HepG2 (cell line): ENCODE data around the gene NOS1AP. TPM values are rescaled to one million over a fixed set of nuclear protein-coding genes. Genes with fewer than 3 reads are reported as not detected.

Experiments used
- ATAC-seq: fragments of 200-7000 bp; cut with Tn5 transposase; 3 replicates; pipeline ENCODE4 v1.9.1; 2020; ENCODE audit warnings: mild to moderate bottlenecking, moderate library complexity
- BruUV-seq: library from RNA; stranded (reverse); fragments of 400-500 nt; replicated peaks from 2 replicates; lab custom pipeline; 2021; lab: Mats Ljungman, UMichigan
- CTCF ChIA-PET: fragments of 300-600 bp; formaldehyde crosslinking; extraction: SDS; loops from one replicate; lab custom pipeline; 2021; ENCODE audit warnings: low total read pairs, inconsistent platforms, low intra/inter-chr PET ratio; lab: Yijun Ruan, JAX
- POLR2A ChIA-PET: fragments of 350-600 bp; sonication (Branson Sonifier 250); formaldehyde crosslinking; loops from one replicate; lab custom pipeline; 2020; ENCODE audit warnings: antibody characterized with exemption, inconsistent platforms; lab: Yijun Ruan, JAX
- DNase-seq: peaks from one replicate; pipeline ENCODE4 v3.0.0-alpha.2; 2015; ENCODE audit warnings: low spot score
- FAIRE-seq: peaks from 3 replicates; lab custom pipeline; 2011; peaks lifted over from hg19 to GRCh38; lab: Jason Lieb, UNC
- H2AFZ ChIP-seq: one replicate; pipeline ENCODE4 v1.6.1; 2011; ENCODE audit warnings: low read length, inconsistent platforms
- H3K27ac ChIP-seq: fragments of 300-600 bp; 3 replicates; pipeline ENCODE4 v1.8.0; 2011; ENCODE audit warnings: mixed run types, mild to moderate bottlenecking, mixed read lengths, low read length, inconsistent platforms; ENCODE audit not compliant: insufficient read depth; ENCODE audit errors: extremely low read length
- H3K27me3 ChIP-seq, 2 experiments: fragments of 200-600 bp in 1 of 2; 2 replicates in 1 of 2; 3 replicates in 1 of 2; pipeline versions ENCODE4 v1.6.0 to v1.8.0; 2011; ENCODE audit warnings: low read length in 2 of 2, mild to moderate bottlenecking in 2 of 2, moderate library complexity in 2 of 2, inconsistent platforms in 1 of 2; ENCODE audit not compliant: insufficient read depth in 2 of 2, control insufficient read depth in 1 of 2
- H3K36me3 ChIP-seq, 2 experiments: fragments of 200-600 bp in 1 of 2; replicated peaks in 1 of 2; 2 replicates in 1 of 2; 3 replicates in 1 of 2; pipeline versions ENCODE4 v1.5.1 to v1.8.0; 2011; ENCODE audit warnings: low read length in 2 of 2, inconsistent platforms in 1 of 2; ENCODE audit not compliant: insufficient read depth in 2 of 2, control insufficient read depth in 1 of 2
- H3K4me1 ChIP-seq: 2 replicates; pipeline ENCODE4 v1.5.1; 2012; ENCODE audit warnings: low read length, inconsistent platforms; ENCODE audit not compliant: insufficient read depth
- H3K4me2 ChIP-seq: 2 replicates; pipeline ENCODE4 v1.6.0; 2011; ENCODE audit warnings: low read depth, low read length, inconsistent platforms
- H3K4me3 ChIP-seq, 3 experiments: fragments of 200-600 bp in 1 of 3; sonication (generic), shearing (Covaris generic) in 1 of 3; replicated peaks in 1 of 3; 2 replicates each; pipeline ENCODE4 v1.5.1; 2011 to 2016; ENCODE audit warnings: low read length in 3 of 3, inconsistent platforms in 2 of 3, low read depth in 2 of 3, mild to moderate bottlenecking in 2 of 3, control low read depth in 1 of 3, mixed read lengths in 1 of 3; ENCODE audit not compliant: insufficient read depth in 1 of 3
- H3K79me2 ChIP-seq: one replicate; pipeline ENCODE4 v1.6.1; 2011; ENCODE audit warnings: low read length, inconsistent platforms; ENCODE audit not compliant: insufficient read depth
- H3K9ac ChIP-seq: 2 replicates; pipeline ENCODE4 v1.6.0; 2011; ENCODE audit warnings: mild to moderate bottlenecking, low read depth, low read length, inconsistent platforms; ENCODE audit not compliant: insufficient read depth
- H3K9me3 ChIP-seq: 2 replicates; pipeline ENCODE4 v1.5.1; 2012; ENCODE audit warnings: mild to moderate bottlenecking, low read length
- H4K20me1 ChIP-seq: 2 replicates; pipeline ENCODE4 v1.6.0; 2011; ENCODE audit warnings: inconsistent platforms, mild to moderate bottlenecking, low read length, moderate library complexity; ENCODE audit not compliant: insufficient read depth
- BRD4 ChIP-seq: sonication (generic); formaldehyde crosslinking; IDR thresholded peaks from 2 replicates; pipeline ENCODE4 v1.4.0; 2020; ENCODE audit warnings: missing genetic modification reagents
- CEBPG ChIP-seq: IDR thresholded peaks from 2 replicates; pipeline ENCODE4 v1.6.1; 2016
- CENPX ChIP-seq: sonication (generic); formaldehyde crosslinking; IDR thresholded peaks from 2 replicates; pipeline ENCODE4 v1.9.0; 2021; ENCODE audit warnings: mild to moderate bottlenecking, missing genetic modification reagents, moderate library complexity
- KLF6 ChIP-seq: IDR thresholded peaks from 2 replicates; pipeline ENCODE4 v1.8.0; 2016; ENCODE audit warnings: missing biosample characterization, missing genetic modification reagents
- MAZ ChIP-seq, 2 experiments: sonication (generic) in 1 of 2; formaldehyde crosslinking in 1 of 2; IDR thresholded peaks; 2 replicates each; pipeline versions ENCODE4 v1.5.0 to v1.6.1; 2012 to 2020; ENCODE audit warnings: low read depth in 2 of 2, mild to moderate bottlenecking in 2 of 2, borderline replicate concordance in 1 of 2, improper control_type of control experiment in 1 of 2, low read length in 1 of 2, missing genetic modification reagents in 1 of 2, moderate library complexity in 1 of 2
- PCBP2 ChIP-seq: fragments of 200-400 bp; formaldehyde crosslinking; optimal IDR thresholded peaks from 2 replicates; pipeline ENCODE3; 2018; ENCODE audit warnings: low read length, low read depth; ENCODE audit not compliant: poor library complexity, severe bottlenecking
- PHB2 ChIP-seq: fragments of 450-650 bp; IDR thresholded peaks from 2 replicates; pipeline ENCODE4 v1.6.1; 2018; ENCODE audit not compliant: partially characterized antibody
- PLRG1 ChIP-seq: fragments of 450-650 bp; conservative IDR thresholded peaks from 2 replicates; pipeline ENCODE4 v1.6.1; 2016
- RCOR2 ChIP-seq: IDR thresholded peaks from 2 replicates; pipeline ENCODE4 v1.6.1; 2016; ENCODE audit warnings: missing biosample characterization, missing genetic modification reagents
- SMARCC2 ChIP-seq: fragments of 450-650 bp; IDR thresholded peaks from 2 replicates; pipeline ENCODE4 v1.6.1; 2017; ENCODE audit warnings: antibody characterized with exemption, mild to moderate bottlenecking
- SRF ChIP-seq: IDR thresholded peaks from 2 replicates; pipeline ENCODE4 v1.6.1; 2011; ENCODE audit warnings: mild to moderate bottlenecking, low read depth, low read length, moderate library complexity
- ZBTB4 ChIP-seq: sonication (generic); formaldehyde crosslinking; IDR thresholded peaks from 2 replicates; pipeline ENCODE4 v1.4.0; 2020; ENCODE audit warnings: missing genetic modification reagents, mild to moderate bottlenecking, borderline replicate concordance
- ZNF331 ChIP-seq: sonication (generic); formaldehyde crosslinking; IDR thresholded peaks from 2 replicates; pipeline ENCODE4 v1.4.0; 2020; ENCODE audit warnings: missing genetic modification reagents
- ZNF451 ChIP-seq: sonication (generic); formaldehyde crosslinking; IDR thresholded peaks from 2 replicates; pipeline ENCODE4 v1.5.0; 2020; ENCODE audit warnings: mild to moderate bottlenecking, missing genetic modification reagents
- ZNF550 ChIP-seq: sonication (generic); formaldehyde crosslinking; IDR thresholded peaks from 2 replicates; pipeline ENCODE4 v1.4.0; 2020; ENCODE audit warnings: mild to moderate bottlenecking, missing genetic modification reagents, borderline replicate concordance
- ZNF670 ChIP-seq: sonication (generic); formaldehyde crosslinking; IDR thresholded peaks from 2 replicates; pipeline ENCODE4 v1.8.0; 2022; ENCODE audit warnings: mild to moderate bottlenecking, missing genetic modification reagents, borderline replicate concordance
- ZNF772 ChIP-seq: sonication (generic); formaldehyde crosslinking; IDR thresholded peaks from 2 replicates; pipeline ENCODE4 v1.5.0; 2020; ENCODE audit warnings: mild to moderate bottlenecking, missing genetic modification reagents
- WGBS: methylation state at CpG from one replicate; pipeline ENCODE4 v1.1.6; 2017; ENCODE audit warnings: low lambda C conversion rate; 5-methylcytosine and 5-hydroxymethylcytosine counted together
- in situ Hi-C: cut with HindIII; loops from 2 replicates; pipeline ENCODE4 v1.10.0; 2017; ENCODE audit warnings: low pct_unique_long_range_greater_than_20kb; ENCODE audit not compliant: extremely low pct_ligation_motif_present
- intact Hi-C: fragments of 100-400 bp; cut with micrococcal nuclease; formaldehyde crosslinking; loops from one replicate; pipeline ENCODE4 v1.10.0; 2022; ENCODE audit not compliant: unreplicated experiment
- polyA plus RNA-seq, 8 experiments: library from polyadenylated mRNA; depleted of rRNA in 3 of 8; stranded (reverse) in 7 of 8; unstranded in 1 of 8; fragments of >200 nt; fragmentation: Illumina TruSeq in 4 of 8; extraction: Trizol in 4 of 8; gene quantifications; 2 replicates each; pipeline versions ENCODE4 v1.2.1 to v1.2.3, GENCODE V29; 2011 to 2016; ENCODE audit warnings: low read depth in 4 of 8, missing spikeins in 1 of 8, mixed read lengths in 1 of 8; ENCODE audit not compliant: insufficient read depth in 1 of 8
- total RNA-seq, 5 experiments: library from RNA; depleted of rRNA; stranded (reverse); fragments of >200 nt; fragmentation: Illumina TruSeq; extraction: Trizol; gene quantifications; 2 replicates each; pipeline ENCODE4 v1.2.3, GENCODE V29; 2016; ENCODE audit warnings: low read depth in 1 of 5

Gene NOS1AP
- total and polyA plus RNA-seq, 2 of the 13 experiments (the other 11 are each of a cell fraction or from before 2014, with no cell fraction given) = 2.0 to 3.3 TPM

GRCh38 chr1:162298266-162298665 lies 228.8 kb downstream of the NOS1AP start:
- TF ChIP-seq CEBPG (CRISPR knock-in tag) = no peak
- no peak for TF ChIP-seq ZNF670 (CRISPR knock-in tag)
- TF ChIP-seq SRF = no peak
- no peak for TF ChIP-seq ZNF772 (CRISPR knock-in tag)
- no peak for TF ChIP-seq PLRG1
- no peak for TF ChIP-seq CENPX
- no peak for TF ChIP-seq PHB2
- TF ChIP-seq RCOR2 (CRISPR knock-in tag) = no peak
- TF ChIP-seq PCBP2 = no peak
- no peak for TF ChIP-seq BRD4 (CRISPR knock-in tag)
- no peak for TF ChIP-seq ZNF331 (CRISPR knock-in tag)
- TF ChIP-seq ZNF451 = no peak
- no peak for TF ChIP-seq SMARCC2
- TF ChIP-seq MAZ (IDR thresholded peaks at IDR 0.05; ENCODE audit: borderline replicate concordance, low read depth, low read length) = no peak
- TF ChIP-seq MAZ (CRISPR knock-in tag; IDR thresholded peaks at IDR 0.05; ENCODE audit: low read depth) = no peak
- no peak for TF ChIP-seq KLF6 (CRISPR knock-in tag)
- TF ChIP-seq ZBTB4 (CRISPR knock-in tag) = no peak
- no peak for TF ChIP-seq ZNF550 (CRISPR knock-in tag)
- ChIA-PET POLR2A (no interaction called here), CTCF (no interaction called here)
- intact Hi-C loops (no loop called here), in situ Hi-C loops (no loop called here)
- Histone ChIP-seq H2AFZ (no peak overlapping the region), H3K4me2 (no peak overlapping the region), H3K79me2 (no peaks in the 10 kb centered on the region), H3K4me1 (no peaks in the 10 kb centered on the region), H3K27ac (no peak overlapping the region), H3K9me3 (no peaks in the 10 kb centered on the region), H3K27me3 (no peaks in the 10 kb centered on the region), H3K9ac (no peak overlapping the region), H4K20me1 (no peaks in the 10 kb centered on the region), H3K4me3 (no peak overlapping the region), H3K36me3 (peaks cover 6 to 22% of the 10 kb centered on the region in 2 experiments; a peak in 4 of 5 replicates)
- WGBS = 83% methylated on average over 1 of the region's 2 CpGs
- no TSS peak for BruUV-seq
- DNase-seq = no peak
- FAIRE-seq = no peak
- ATAC-seq = no peak
